ENCODE results near the gene SH2D4B.

DNA sequence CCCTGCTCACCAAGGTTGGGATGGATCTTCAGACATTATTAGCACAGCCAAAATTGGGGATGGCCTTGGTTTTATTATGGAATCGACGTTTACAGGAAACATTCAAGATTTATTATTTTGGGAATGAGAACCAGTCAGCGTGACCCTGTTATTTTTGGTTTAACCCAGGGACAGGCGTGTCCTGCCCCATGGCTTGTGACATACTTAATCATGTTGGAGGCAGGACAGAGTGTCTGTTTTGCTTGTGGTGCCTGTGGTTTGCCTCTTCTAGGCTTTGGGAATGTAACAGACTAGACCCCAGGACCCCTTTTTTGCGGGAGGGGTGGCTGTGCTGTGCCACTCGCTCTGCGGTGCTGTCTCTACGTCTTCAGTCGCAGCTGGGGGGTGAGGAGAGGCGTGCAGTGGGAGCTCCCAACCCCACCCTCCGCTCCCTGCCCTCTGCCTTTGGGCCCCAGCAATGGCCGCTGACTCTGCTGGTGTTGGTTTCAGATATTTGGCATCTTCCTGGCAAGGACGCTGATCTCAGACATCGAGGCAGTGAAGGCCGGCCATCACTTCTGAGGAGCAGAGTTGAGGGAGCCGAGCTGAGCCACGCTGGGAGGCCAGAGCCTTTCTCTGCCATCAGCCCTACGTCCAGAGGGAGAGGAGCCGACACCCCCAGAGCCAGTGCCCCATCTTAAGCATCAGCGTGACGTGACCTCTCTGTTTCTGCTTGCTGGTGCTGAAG lies 20.1 kb upstream of the SH2D4B start:
- TF ChIP-seq SUZ12 (IDR thresholded peaks at IDR 0.05; ENCODE audit: extremely low read depth, insufficient read depth, insufficient read length) (no peak), YY1 (IDR thresholded peaks at IDR 0.05; ENCODE audit: insufficient read depth, insufficient read length) (no peak)
